Heart left ventricle (tissue), 16 donors: Measurements from ENCODE around the gene SLC26A1. TPM values are rescaled to one million over a fixed set of nuclear protein-coding genes. Genes with fewer than 3 reads are reported as not detected.
A peak's percentile ranks its signal among the peaks of the same experiment; 100 is the strongest.

Experiments
- ATAC-seq, 4 donors: fragments of 200-7000 bp; cut with Tn5 transposase; one replicate each; pipeline ENCODE4 v1.9.1; 2020 to 2022; ENCODE audit warnings: moderate library complexity in 4 of 4, mild to moderate bottlenecking in 3 of 4, moderate number of reproducible peaks in 1 of 4
- DNase-seq, 5 donors: peaks; one replicate each; pipeline ENCODE4 v3.0.0-alpha.2; 2020
- H3K27ac ChIP-seq, 12 donors: fragments of 200-600 bp; sonication (generic) in 4 of 12; one replicate each; pipeline versions ENCODE4 v1.5.0 to v1.8.0; 2016 to 2022; ENCODE audit warnings: mild to moderate bottlenecking in 2 of 12
- H3K27me3 ChIP-seq, 9 donors: fragments of 200-600 bp; sonication (generic) in 2 of 9; one replicate each; pipeline versions ENCODE4 v1.5.1 to v1.8.0; 2016 to 2022; ENCODE audit warnings: mild to moderate bottlenecking in 3 of 9
- H3K36me3 ChIP-seq, 9 donors: fragments of 200-600 bp; sonication (generic) in 2 of 9; one replicate each; pipeline versions ENCODE4 v1.5.0 to v1.8.0; 2018 to 2022; ENCODE audit warnings: mild to moderate bottlenecking in 2 of 9
- H3K4me1 ChIP-seq, 12 donors: fragments of 200-600 bp; sonication (generic) in 4 of 12; one replicate each; pipeline versions ENCODE4 v1.5.0 to v1.8.0; 2016 to 2022; ENCODE audit warnings: mild to moderate bottlenecking in 3 of 12
- H3K4me3 ChIP-seq, 12 donors: fragments of 200-600 bp; sonication (generic) in 4 of 12; one replicate each; pipeline versions ENCODE4 v1.5.0 to v1.8.0; 2017 to 2022; ENCODE audit warnings: mild to moderate bottlenecking in 9 of 12, moderate library complexity in 4 of 12
- H3K9me3 ChIP-seq, 12 donors: fragments of 200-600 bp; sonication (generic) in 4 of 12; one replicate each; pipeline versions ENCODE4 v1.5.0 to v1.8.0; 2016 to 2022; ENCODE audit warnings: mild to moderate bottlenecking in 1 of 12
- CTCF ChIP-seq, 12 donors: fragments of 200-600 bp; sonication (generic) in 4 of 12; IDR thresholded peaks; one replicate each; pipeline versions ENCODE4 v1.5.0 to v1.8.0; 2018 to 2022; ENCODE audit warnings: antibody characterized with exemption in 12 of 12, mild to moderate bottlenecking in 5 of 12
- POLR2A ChIP-seq, 2 donors: fragments of 450-650 bp; IDR thresholded peaks; one replicate each; pipeline ENCODE4 v1.6.1; 2017; ENCODE audit warnings: antibody characterized with exemption in 2 of 2, mild to moderate bottlenecking in 2 of 2, moderate library complexity in 2 of 2
- WGBS, 4 donors: extraction: QIAGEN DNeasy Blood & Tissue Kit in 2 of 4; methylation state at CpG; one replicate each; pipeline versions ENCODE4 v1.1.5 to v1.1.7; 2013 to 2018; 5-methylcytosine and 5-hydroxymethylcytosine counted together
- intact Hi-C, 10 donors: fragments of 100-400 bp; cut with DNase I; formaldehyde crosslinking; loops; one replicate each; pipeline versions ENCODE4 v1.11.1 to v1.14.2; 2022
- polyA plus RNA-seq, 2 donors: library from polyadenylated mRNA; stranded (reverse); fragments of 200-250 nt; gene quantifications; one replicate each; pipeline ENCODE4 v1.2.3, GENCODE V29; 2013
- total RNA-seq, 9 donors: library from RNA; depleted of rRNA in 2 of 9; stranded (reverse); fragments of >200 nt in 2 of 9; fragmentation: NEBNext Ultra II Directional in 3 of 9; extraction: Animal tissue kit (Norgen Biotek cat#: 25700) in 3 of 9; gene quantifications; one replicate each; pipeline versions ENCODE4 v1.1.0 to v1.2.4, GENCODE V29; 2016 to 2023
- donor health status: ischemic (EF 13 %, LVEDD 7.1; RV severe dilation, severe dysfunction).
- donor health status: healthy with polysubstance abuse.
- donor health status: DM: no; HTN: yes; CAD: no.
- donor health status: DM: no; HTN: no; CAD: no.
- donor health status: ischemic (EF 25% LVEDD 6.9; RV normal size, moderate dysfunction).
- donor health status: ischemic (EF 25% LVEDD 5.7; RV mildly dilated, moderate dysfunction).
- donor health status: healthy.
- donor health status: DM: yes; HTN: yes; CAD: no.
- donor health status: ischemic (EF 35%, LVEDD 5.7; RV mildly dilated, moderate dysfunction).
- donor health status: nonischemic (EF 11% LVEDD 7.7; RV severe dilation, severe dysfunction).
- donor health status: DM: yes; HTN: yes; CAD: no.
- donor health status: PGD.
- donor health status: ischemic (EF 29% LVEDD 5.4; RV normal size, mild dysfunction).
- donor health status: nonischemic (EF 23%, LVEDD 6.1; RV moderate dilation, normal function).

The SLC26A1 gene
- total and polyA plus RNA-seq, 11 donors, result 0.03 to 0.27 (median 0.25) TPM; not detected in 5

DNA sequence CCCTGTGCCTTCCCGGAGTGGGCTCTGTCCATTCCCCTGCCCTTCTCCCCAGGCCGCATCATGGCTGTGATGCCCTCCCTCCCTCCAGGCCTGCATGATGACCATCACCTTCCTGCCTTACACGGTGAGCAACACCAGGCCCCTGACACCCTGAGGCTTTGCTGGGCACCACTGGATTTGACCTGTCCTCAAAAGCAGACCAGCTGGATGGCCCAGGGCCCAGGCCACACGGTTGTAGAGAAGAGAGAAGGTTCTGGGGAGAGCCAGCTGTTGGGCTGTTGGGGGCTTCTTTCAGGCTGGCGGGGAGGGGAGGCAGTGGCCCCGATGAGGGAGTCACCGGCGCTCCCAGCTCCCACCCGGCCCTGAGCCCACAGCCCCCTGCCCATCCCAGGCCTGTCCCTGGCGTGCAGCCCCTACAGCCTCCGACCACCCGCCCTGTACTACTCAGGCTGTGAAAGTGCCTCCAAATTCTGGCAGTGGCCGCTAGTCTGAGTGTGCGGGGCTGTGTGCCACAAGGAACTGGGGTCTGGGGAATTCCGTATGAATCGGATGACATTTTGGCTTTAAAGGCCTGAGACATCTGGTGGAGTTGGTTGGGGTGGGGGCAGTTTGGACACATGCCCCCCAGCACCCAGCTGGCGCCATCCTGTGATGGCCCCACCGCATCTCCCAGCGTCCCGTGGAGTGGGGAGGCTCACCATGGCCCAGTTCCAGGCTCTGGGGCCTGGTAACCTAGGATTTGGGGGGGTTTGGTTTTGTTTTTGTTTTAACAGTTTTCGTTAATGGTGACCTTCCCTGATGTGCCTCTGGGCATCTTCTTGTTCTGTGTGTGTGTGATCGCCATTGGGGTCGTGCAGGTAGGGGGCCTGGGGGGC lies 41.4 kb downstream of the SLC26A1 start:
- H3K4me3 ChIP-seq, result no peak overlapping the region
- intact Hi-C loops, result no loop called here
- no peak for ATAC-seq
- H3K27ac ChIP-seq, result no peak overlapping the region
- no peak for TF ChIP-seq POLR2A (IDR thresholded peaks at IDR 0.05)
- no peak for TF ChIP-seq CTCF (IDR thresholded peaks at IDR 0.05)
- H3K27me3 ChIP-seq, result no peaks in the 10 kb centered on the region
- peak in 2 of 5 donors; percentile 17 to 20 for DNase-seq
- 88 to 89% (median 89%) methylated on average over 16 to 23 of the region's 23 CpGs for WGBS, 4 donors
- no peaks in the 10 kb centered on the region for H3K9me3 ChIP-seq
- peaks cover 0 to 9% (median 0%) of the 10 kb centered on the region in 12 donors for H3K4me1 ChIP-seq
- peaks cover 0 to 34% (median 22%) of the 10 kb centered on the region in 9 donors for H3K36me3 ChIP-seq

GRCh38 chr4:951186-951585 lies 42.0 kb downstream of the SLC26A1 start:
- H3K36me3 ChIP-seq, result peaks cover 0 to 34% (median 22%) of the 10 kb centered on the region in 9 donors
- WGBS, 4 donors, result 73 to 79% (median 77%) methylated on average over 6 to 7 of the region's 7 CpGs
- H3K4me3 ChIP-seq, result no peak overlapping the region
- H3K27me3 ChIP-seq, result no peaks in the 10 kb centered on the region
- intact Hi-C loops, result no loop called here
- no peaks in the 10 kb centered on the region for H3K9me3 ChIP-seq
- H3K4me1 ChIP-seq, result peaks cover 0 to 16% (median 0%) of the 10 kb centered on the region in 12 donors
- ATAC-seq (peak in 1 of 4 donors; percentile 15), DNase-seq (no peak)
- no peak overlapping the region for H3K27ac ChIP-seq
- TF ChIP-seq POLR2A (IDR thresholded peaks at IDR 0.05) (no peak), CTCF (IDR thresholded peaks at IDR 0.05) (no peak)

DNA sequence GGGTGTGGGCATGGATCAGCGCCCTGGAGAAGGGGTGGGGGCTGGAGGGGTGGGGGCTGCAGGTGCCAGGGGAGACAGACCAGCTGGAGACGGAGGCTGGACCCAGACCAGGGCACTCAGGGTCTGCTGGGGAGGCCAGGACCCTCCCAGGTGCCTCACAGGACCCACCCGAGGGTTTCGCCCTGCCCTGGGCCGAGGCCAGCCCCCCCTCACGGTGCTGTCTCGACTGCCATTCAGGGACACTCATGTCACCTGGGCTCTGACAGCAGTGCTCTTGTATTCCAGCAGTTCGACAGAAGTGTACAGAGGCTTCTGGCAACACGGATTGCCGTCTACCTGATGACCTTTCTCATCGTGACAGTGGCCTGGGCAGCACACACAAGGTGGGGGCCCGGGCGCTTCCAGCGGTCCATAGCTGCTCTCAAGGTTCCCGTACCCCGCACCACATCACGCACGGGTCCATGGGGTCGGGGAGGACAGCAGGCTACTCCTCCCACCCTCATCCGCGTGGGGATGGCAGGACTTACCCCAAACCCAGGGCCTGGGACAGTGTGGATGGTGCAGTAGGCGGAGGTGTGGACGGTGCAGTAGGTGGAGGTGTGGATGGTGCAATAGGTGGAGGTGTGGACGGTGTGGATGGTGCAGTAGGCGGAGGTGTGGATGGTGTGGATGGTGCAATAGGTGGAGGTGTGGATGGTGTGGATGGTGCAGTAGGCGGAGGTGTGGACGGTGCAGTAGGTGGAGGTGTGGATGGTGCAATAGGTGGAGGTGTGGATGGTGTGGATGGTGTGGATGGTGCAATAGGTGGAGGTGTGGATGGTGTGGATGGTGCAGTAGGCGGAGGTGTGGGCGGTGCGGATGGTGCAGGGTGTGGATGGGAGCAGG lies 42.8 kb downstream of the SLC26A1 start:
- intact Hi-C loops, result no loop called here
- 89 to 93% (median 91%) methylated on average over 23 to 30 of the region's 30 CpGs for WGBS, 4 donors

More for the DNA sequence above, 42.8 kb downstream of the SLC26A1 start:
- ATAC-seq (no peak), DNase-seq (peak in 2 of 5 donors; percentile 4 to 16)
- Histone ChIP-seq H3K4me1 (peaks cover 0 to 18% (median 0%) of the 10 kb centered on the region in 12 donors), H3K36me3 (peaks cover 0 to 32% (median 16%) of the 10 kb centered on the region in 9 donors), H3K4me3 (no peak overlapping the region), H3K27me3 (no peaks in the 10 kb centered on the region), H3K27ac (no peak overlapping the region), H3K9me3 (no peaks in the 10 kb centered on the region)
- TF ChIP-seq CTCF (IDR thresholded peaks at IDR 0.05), result no peak
- no peak for TF ChIP-seq POLR2A (IDR thresholded peaks at IDR 0.05)
